Glomerular endothelial cell (primary cell): Measurements from ENCODE around the gene CHD9NB. TPM values are rescaled to one million over a fixed set of nuclear protein-coding genes. Genes with fewer than 3 reads are reported as not detected.
"Not testable (repeated sequence)": the region's sequence is repeated elsewhere in the genome, so short reads cannot be mapped to it uniquely, and the experiment has no call there.

Experiments used
- DNase-seq: peaks from one replicate; pipeline ENCODE4 v3.0.0-alpha.2; 2011; ENCODE audit warnings: low read depth, low spot score; ENCODE audit errors: extremely low read depth
- total RNA-seq: library from RNA; depleted of rRNA; stranded (reverse); fragments of >200 nt; gene quantifications from 2 replicates; pipeline ENCODE4 v1.2.3, GENCODE V29; 2015

CHD9NB gene
- total RNA-seq, 1 donor from 2014 or later = 2.7 TPM

DNA sequence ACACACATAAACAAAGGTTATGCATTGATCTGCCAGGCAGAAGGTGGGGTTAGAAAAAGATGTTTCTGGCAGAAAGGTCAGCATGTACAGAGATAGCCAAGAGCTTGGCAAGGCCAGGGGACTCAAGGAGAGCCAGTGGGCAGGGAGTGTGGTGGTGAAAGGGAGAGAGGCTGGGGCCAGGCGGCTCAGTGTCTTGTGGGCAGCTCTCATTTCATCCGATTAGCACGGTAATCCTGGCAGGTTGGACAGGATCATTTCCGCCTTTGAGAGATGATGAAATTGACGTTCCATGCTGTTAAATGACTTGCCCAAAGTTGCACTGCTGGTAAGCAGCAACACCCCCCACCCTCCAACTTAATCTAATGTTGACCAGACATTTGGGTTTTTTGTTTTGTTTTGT lies 5.7 kb upstream of the CHD9NB start:
- DNase-seq = no peak

DNA sequence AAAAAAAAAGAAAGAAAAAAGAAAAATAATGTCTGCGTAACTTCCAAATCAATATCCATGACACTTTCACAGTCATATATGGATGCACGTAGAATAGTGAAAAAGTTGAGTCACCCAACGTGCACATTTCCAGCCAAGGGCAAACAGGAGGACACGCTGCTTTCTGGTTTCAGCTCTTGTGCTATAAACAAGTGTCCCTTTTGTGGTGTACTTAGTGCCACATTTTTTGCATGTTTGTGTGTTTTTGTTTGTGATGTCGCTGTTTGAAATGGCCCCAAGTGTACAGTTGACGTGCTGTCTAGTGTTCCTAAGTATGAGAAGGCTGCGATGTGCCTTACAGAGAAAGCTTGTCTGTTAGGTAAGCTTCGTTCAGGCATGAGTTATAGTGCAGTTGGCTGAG lies 5.0 kb upstream of the CHD9NB start:
- no peak for DNase-seq

DNA sequence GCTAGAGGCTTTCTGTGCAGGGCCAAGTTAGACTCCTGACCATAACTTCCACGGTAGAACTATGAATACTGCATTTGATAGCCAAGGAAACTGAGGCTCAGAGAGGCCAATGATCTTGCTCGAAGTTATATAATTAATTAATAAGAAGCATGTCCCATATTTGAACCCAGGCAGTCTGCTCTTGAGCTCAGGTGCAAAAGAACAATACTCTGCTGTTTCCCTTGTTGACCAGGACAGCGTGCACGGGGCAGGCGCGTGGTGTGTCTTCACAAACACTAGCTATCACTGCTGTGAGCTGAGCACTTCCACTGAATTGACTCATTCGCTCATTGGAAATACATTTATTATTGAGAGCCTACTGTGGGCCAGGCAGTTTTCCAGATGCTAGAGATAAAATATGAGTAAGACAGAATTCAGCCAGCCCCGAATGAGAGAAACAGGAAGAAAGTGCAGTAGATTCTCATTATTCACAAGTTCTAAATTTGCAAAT lies 3.7 kb upstream of the CHD9NB start:
- no peak for DNase-seq

DNA sequence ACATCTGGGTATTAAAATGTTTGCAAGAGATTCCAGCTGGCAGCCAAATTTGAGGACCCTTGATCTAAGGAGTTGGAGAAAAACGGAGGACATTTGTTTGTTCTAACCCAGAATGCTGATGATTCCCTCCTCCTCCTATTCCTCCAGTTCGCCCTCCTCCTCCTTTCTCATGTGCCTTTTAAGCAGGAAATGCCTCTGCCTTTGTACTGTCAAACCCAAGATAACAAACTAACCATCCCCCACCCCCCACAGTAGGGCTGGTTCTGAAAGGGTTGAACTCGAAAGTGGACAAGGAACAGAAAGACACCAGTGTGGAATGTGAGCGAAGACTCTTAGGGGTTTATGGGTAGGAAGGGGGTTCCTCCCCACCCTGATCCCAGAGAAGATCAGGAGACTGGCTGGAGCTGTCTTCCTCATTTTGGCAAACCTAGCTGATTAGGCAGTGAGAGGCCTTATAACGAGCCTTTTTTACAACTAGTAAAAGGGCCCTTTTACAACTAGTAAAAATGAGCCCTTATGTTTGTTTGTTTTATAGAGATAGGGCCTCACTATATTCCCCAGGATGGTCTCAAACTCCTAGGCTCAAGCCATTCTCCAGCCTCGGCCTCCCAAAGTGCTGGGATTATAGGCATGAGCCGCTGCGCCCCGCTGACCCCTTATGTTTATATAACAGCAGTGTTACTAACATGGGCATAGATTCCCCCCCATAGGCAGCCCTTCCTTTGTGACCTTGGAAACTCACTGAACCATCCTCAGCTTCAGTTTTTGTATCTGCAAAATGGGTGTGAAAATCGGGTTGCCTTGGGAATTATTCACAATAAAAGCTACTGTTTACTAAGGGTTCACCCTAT lies 3.1 kb upstream of the CHD9NB start:
- no peak for DNase-seq

DNA sequence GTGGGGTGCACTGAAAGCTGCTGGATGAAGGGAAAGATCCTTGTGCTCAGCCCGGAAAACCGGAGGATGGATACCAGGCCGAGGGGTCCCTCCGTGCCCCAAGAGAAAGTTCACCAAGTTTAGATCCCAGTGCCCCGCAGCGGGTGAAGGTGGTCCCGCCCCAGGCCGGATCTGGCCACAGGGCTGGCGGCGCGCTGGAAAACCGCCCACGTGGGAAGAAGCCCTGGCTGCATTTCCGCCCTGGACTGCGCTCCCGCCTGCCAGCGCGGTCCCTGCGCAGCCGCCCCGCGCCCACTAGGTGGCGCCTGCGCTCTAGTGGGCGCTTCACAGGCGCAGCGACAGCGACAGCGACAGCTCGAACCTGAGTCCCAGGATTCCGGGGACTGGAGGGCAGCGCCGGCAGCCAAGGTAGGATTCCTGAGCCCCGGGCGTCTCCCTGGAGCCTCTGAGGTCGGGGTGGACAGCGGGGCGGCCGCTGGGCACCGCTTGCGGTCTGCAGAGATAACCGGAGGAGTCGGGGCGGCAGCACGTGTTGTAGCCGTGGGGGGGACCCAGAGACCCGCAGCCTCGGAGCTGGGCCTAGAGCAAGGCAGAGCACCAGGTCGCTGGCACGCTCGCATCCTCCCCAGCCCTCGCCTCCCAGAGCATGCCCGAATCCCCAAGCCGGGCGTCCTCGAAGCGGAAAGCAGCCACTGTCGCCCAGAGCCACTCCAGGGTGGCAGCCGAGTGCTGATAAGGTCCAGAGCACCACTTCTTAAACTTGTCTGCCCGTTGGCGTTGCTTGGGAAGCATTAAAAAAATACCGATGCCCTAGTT lies 2.2 kb upstream of the CHD9NB start, which contains the start of gene CHD9:
TSS of gene CHD9 (plus strand) at position 322 of the 816 bp plus-strand sequence. CDS start 101,099 bp downstream, outside the sequence.
- DNase-seq = no peak

DNA sequence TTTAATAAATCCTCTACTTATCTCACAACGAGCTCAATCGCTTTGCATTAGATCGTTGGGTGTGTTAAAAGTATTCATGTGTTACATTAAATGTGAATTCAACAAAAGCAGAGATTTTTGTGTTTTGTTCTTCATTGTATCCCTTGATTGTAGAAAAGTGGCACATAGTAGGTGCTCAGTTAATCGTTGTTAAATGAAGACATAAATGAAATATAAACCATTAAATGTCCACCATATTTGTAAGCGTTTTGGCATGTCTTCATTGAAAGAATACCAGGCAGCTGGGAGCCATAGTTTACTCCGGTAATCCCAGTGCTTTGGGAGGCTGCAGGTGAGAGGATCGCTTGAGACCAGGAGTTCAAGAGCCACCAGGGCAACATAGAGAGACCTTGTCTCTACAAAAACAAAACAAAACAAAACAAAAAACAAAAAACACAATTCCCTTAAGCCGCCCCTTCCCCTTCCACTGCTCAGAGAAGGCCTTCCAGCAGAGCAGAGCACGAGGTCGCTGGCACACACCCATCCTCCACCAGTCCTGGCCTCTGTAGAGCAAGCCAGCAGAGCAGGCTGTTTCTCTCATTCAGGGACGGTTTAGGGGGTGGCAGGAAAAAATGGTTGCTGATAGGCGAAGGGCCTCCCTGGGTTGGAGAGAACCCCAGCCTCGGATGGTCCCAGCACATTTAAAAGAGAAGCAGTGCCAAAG lies 1.4 kb upstream of the CHD9NB start:
- no peak for DNase-seq

DNA sequence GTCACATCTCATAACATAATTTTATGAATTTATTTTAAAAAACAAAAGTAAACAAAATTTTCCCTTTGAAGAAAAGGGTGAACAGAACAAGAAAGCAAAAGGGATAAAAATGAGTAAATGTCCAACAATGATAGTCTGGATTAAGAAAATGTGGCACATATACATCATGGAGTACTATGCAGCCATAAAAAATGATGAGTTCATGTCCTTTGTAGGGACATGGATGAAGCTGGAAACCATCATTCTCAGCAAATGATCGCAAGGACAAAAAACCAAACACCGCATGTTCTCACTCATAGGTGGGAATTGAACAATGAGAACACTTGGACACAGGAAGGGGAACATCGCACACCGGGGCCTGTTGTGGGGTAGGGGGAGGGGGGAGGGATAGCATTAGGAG lies 1.4 kb downstream of the CHD9NB start:
- not testable (repeated sequence) for DNase-seq

DNA sequence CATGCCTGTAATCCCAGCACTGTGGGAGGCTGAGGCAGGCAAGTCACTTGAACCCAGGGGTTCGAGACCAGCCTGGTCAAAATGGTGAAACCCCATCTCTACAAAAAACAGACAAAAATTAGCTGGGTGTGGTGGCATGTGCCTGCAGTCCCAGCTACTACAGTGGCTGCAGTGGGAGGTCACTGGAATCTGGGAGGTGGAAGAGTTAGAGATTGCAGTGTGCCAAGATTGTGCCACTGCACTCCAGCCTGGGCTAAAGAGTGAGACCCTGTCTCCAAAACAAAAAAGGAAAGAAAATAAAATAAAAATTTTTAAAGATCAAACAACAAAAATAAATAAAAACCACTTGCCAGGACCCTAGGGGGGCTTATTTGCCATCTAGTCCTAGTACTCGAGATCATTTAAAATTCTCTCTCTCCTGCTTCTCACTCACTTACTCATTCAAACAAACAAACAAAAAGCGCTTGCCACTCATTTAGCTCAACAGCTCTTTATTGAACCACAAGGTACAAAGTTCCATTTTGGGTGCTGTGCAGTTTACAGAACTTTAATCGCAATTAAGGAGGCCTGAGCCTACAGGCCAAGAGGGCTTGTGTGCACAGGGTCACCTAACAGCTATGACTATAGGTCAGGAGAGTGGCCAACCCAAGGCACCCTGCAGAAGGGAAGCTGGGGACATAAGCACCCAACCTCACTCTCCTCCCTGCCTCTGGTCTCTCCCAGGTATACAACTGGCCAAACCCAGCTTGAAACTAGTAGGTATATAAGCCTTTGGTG lies 4.4 kb downstream of the CHD9NB start:
- no peak for DNase-seq

DNA sequence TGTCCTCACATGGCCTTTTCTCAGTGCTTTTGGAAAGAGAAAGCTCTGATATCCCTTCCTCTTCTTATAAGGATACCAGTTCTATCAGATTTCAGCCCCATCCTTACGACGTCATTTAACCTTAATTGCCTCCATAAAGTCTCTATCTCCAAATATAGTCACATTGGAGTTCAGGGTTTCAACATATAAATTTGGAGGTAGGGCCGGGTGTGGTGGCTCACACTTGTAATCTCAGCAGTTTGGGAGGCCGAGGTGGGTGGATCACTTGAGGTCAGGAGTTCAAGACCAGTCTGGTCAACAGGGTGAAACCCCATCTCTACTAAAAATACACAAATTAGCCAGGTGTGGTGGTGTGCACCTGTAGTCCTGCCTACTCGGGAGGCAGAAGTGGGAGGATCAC lies 5.2 kb downstream of the CHD9NB start:
- DNase-seq = not testable (repeated sequence)

DNA sequence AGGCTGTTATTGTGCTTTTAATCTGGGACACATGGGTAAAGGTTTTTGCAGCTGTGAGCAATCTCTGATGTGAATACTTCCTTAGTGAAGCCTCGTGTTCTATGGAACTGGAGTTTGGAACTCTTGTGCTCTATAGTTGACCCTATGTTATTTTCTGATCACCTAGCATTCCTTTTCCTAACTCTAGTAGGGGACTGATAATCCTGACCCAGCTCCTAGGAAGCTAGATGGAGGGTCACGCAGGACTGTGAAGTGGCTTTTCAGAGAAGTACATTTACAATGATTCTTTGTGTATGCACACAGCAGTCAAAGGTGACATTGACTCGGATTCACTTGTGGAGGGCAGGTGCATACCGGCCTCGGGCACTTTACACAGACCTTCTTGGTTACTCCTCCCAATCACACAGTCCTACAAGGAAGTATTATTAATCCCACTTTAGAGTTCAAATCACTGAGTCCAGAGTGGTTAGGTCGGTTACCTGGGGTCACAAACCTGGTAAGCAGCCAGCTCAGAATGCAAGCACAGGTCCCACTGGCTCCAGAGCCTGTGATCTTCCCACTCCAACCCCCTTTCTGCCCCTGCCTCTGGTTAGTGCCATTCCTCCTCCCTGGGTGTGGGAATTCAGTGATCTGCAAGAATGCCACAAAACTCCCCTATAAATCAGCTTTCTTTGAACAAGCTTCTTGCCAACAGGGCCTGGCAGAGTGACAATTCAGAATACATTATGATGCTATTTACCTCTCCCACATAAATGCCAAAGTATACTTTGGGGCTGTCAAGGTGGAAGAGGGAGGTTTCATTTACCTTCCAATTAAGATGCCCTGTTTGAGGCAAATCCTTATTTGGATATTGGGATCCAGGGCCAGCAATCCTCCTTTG lies 7.1 kb downstream of the CHD9NB start:
- no peak for DNase-seq

DNA sequence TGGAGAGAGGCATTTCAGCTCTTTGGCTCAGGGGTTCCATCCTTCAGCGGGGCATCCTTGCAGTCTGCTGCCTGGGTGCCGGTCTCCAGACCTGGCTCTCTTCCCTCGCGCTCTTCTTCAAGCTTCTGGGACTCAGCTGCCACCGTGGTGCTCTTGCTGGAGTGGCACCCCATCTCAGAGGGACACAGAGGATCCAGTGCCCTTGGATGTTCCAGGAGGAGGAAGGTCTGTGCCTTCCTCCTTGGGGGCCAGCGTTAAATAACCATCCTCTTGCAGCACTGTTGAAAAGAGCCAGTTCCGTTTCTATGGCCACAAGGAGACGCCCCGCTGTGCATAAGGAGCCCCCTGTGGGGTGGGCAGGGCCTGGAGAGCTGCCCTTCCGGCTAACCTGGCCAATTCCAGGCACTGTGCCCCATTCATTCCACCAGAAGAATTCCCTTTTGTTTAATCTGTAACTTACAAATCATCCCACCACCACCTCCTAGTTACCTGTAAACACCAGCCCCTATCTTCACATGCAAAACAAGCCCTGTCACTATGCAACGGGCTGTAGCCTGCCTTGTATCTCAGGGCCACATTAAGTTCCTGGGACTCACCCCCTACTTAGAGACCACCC lies 8.6 kb downstream of the CHD9NB start:
- DNase-seq = no peak

DNA sequence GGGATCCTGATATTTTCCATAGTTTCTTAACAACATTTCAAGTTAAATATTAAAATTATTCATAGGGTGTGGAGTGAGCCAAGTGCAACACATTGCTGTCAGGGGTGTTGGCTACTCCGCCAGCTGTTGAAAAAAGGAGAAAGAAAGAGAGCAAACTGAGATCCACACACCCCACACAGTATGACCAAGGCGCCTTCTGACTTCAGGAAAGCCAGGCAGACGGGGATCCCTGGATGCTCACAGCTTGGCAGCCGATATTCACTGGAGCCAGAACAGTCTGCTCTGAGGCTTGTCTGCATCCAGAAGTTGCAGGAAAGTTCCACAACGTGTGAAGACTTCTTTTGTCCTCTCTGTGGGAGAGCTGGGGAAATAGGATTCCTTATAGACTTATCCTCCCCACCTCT lies 9.3 kb downstream of the CHD9NB start:
- no peak for DNase-seq

DNA sequence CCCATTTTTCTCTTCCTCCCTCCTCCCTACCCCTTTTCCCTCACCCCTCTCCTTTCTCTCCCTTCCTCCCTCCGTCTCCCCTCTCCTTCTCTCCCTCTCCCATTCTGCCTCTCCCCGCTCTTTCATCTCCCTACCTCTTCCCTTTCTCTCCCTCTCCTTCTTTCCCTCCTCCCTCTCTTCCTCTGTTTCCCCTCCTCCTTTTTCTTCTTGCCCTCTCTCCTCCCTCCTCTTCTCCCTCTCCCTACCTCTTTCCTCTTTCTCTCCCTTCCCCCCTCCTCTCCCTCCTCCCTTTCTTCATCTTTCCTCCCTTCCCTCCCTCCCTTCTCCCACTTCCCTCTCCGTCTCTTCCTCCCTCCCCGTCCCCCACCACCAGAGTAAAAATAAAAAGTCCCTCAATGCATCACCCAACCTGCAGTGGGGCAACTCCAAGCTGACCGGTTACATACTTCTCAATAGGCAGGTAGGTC lies 10.4 kb downstream of the CHD9NB start:
- DNase-seq = no peak

DNA sequence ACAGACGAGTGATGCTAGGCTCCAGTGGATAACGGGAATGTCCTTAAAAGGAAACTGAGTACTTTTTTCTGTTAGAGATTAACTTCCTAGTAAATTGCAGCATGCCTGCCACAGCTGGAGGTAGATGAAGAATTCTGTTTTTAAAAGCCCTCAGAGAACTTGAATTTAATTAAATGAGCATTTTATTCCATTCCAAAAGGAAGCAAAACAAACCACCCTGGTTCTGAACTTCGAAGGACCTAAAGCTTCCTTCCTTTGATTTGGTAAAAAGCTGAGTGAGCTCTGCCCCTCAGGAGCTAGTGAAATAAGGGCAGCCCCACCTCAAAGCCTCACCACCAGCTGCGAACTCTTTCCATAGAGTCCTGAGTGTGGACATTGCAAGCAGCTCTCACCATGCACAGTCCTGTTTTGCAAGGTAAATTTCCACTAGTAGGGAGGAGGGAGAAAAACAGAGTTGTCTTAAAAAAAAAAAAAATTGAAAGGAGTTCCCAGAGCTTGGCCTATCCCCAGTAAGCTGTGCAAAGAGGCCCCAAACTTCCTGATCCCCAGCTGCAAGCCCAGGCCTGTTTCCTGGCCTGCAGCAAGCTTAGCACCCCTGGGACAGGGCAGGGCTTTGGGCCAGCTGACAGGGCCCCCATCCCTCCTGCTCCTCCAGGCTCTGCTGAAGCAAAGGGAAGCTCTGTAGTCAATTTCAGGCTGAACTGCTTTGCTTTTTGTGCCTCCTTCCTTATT lies 11.2 kb downstream of the CHD9NB start:
- no peak for DNase-seq

DNA sequence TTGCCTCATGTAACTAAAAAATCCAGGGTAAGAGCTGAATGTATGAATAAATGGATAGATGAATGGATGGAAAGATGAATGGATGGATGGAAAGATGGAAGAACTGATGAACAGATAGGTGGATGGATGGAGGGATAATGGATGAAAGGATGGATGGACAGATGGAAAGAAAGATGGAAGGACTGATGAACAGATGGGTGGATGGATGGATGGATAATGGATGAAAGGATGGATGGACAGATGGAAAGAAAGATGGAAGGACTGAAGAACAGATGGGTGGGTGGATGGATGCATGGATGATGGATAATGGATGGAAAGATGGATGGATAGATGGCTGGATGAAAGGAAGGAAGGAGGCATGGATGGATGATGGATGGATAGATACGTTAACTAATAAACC lies 11.9 kb downstream of the CHD9NB start:
- no peak for DNase-seq

DNA sequence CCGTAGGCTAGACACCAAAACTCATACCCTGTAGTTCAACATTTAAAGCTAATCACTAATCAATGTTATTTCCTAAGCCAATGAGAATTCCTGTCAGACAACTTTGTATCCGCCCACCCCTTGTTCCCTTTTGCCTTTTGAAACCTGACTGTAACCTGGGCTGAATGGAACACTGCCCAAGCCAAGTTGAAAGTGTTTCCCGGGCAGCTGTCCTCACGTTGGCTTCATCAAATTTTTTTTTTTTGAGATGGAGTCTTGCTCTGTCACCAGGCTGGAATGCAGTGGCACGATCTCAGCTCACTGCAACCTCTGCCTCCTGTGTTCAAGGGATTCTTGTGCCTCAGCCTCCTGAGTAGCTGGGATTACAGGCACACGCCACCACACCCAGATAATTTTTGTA lies 16.0 kb downstream of the CHD9NB start:
- DNase-seq = not testable (repeated sequence)

DNA sequence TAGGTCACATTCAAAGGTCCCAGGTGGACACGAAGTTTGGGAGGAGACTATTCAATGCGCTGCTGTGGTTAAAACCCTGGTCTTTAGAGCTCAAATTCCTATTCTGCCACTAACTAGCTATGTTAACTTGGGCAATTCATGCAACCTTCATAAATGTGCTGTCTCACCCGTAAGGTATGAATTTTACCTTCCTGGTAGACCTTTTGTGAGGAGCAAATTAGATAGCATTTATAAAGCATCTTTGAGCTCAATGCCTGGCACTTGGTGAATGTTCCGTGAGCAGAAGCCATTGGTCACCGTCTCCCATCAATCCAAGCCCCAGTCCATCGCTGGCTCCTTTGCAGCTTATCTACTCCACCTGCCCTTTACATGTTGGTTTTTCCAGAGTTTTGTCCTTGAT lies 16.6 kb downstream of the CHD9NB start:
- no peak for DNase-seq
